ENCODE measurements around the gene CDH4. TPM values are rescaled to one million over a fixed set of nuclear protein-coding genes. Genes with fewer than 3 reads are reported as not detected.

The CDH4 gene
- total RNA-seq, 1 donor from 2014 or later, result not detected

- ChIA-PET CTCF (no interaction called here), POLR2A (no interaction called here)
- no peaks in the 10 kb centered on the region for H3K36me3 Mint-ChIP-seq (ENCODE audit: low read depth)
- H3K4me3 Mint-ChIP-seq, result no peak overlapping the region
- no peak for DNase-seq
- peaks cover 2% of the 10 kb centered on the region for H3K9me3 Mint-ChIP-seq
- no peak for ATAC-seq (ENCODE audit: low read depth)
- no peaks in the 10 kb centered on the region for H3K4me1 Mint-ChIP-seq
- TF ChIP-seq, protein P1, sequence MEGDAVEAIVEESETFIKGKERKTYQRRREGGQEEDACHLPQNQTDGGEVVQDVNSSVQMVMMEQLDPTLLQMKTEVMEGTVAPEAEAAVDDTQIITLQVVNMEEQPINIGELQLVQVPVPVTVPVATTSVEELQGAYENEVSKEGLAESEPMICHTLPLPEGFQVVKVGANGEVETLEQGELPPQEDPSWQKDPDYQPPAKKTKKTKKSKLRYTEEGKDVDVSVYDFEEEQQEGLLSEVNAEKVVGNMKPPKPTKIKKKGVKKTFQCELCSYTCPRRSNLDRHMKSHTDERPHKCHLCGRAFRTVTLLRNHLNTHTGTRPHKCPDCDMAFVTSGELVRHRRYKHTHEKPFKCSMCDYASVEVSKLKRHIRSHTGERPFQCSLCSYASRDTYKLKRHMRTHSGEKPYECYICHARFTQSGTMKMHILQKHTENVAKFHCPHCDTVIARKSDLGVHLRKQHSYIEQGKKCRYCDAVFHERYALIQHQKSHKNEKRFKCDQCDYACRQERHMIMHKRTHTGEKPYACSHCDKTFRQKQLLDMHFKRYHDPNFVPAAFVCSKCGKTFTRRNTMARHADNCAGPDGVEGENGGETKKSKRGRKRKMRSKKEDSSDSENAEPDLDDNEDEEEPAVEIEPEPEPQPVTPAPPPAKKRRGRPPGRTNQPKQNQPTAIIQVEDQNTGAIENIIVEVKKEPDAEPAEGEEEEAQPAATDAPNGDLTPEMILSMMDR (IDR thresholded peaks at IDR 0.05), result no peak
- no peak overlapping the region for H3K27ac Mint-ChIP-seq
- no peaks in the 10 kb centered on the region for H3K27me3 Mint-ChIP-seq
- intact Hi-C loops (cut with micrococcal nuclease), result no loop called here
Observed at GRCh38 chr20:61755971-61756845, 504.1 kb downstream of the CDH4 start.

GRCh38 chr20:61756966-61757677, 505.1 kb downstream of the CDH4 start:
- ATAC-seq (ENCODE audit: low read depth), result no peak
- CTCF ChIA-PET, result no interaction called here
- H3K36me3 Mint-ChIP-seq (ENCODE audit: low read depth), result no peaks in the 10 kb centered on the region

DNA sequence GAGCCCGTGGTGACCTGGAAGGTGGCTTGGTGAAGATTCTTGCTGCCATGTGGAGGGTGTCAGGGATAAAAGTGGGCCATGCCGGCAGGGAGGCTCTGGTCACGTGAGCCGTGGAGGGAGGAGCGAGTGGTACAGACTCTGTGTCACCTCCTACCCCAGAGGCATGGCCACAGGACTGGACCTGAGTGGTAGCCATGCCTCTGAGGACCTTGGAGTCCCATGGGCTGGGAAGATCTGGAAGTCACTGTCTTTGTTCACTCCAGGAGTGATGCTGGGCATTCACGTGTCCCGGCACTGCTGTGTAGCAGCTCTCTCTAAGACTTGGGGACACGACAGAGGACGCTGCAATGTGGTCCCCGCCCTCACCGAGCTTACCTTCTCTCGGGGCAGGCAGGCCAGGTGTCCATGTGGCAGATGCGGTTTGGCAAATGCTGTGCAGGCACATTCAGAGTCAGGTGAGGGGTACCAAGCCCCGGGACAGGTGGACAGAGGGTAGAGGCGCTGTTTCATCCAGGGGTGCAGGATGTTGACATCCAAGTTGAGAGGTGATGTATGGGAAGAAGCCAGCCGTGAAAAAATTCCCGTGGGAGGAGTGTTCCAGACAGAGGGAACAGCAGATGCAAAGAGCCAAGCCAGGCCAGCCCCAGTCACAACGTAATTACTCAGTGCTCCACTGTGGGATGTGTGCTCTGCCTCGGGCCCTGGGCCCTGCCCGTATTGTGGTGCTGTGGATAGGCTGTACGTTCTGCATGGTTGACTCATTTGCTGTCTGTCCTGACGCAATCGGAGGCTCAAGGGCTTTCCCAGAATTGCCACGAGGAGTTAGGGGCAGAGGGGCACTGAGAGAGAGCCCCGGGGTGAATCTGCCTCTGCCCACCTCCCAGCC, 505.9 kb downstream of the CDH4 start:
- intact Hi-C loops (cut with micrococcal nuclease), result no loop called here
- H3K4me1 Mint-ChIP-seq, result no peaks in the 10 kb centered on the region
- ATAC-seq (ENCODE audit: low read depth), result no peak

More at GRCh38 chr20:61756966-61757677, 505.1 kb downstream of the CDH4 start:
- no peaks in the 10 kb centered on the region for H3K27me3 Mint-ChIP-seq
- peaks cover 2% of the 10 kb centered on the region for H3K9me3 Mint-ChIP-seq
- TF ChIP-seq, protein P1 (IDR thresholded peaks at IDR 0.05), result no peak
- DNase-seq, result no peak
- POLR2A ChIA-PET, result no interaction called here
- H3K27ac Mint-ChIP-seq, result no peak overlapping the region
- intact Hi-C loops (cut with micrococcal nuclease), result no loop called here
- H3K4me3 Mint-ChIP-seq, result no peak overlapping the region
- no peaks in the 10 kb centered on the region for H3K4me1 Mint-ChIP-seq

GRCh38 chr20:61758564-61759200, 506.6 kb downstream of the CDH4 start:
- no peak for DNase-seq
- TF ChIP-seq, protein P1 (IDR thresholded peaks at IDR 0.05), result no peak
- no peak overlapping the region for H3K27ac Mint-ChIP-seq
- no peaks in the 10 kb centered on the region for H3K27me3 Mint-ChIP-seq
- ChIA-PET POLR2A (no interaction called here), CTCF (no interaction called here)
- H3K4me3 Mint-ChIP-seq, result no peak overlapping the region
- no peaks in the 10 kb centered on the region for H3K9me3 Mint-ChIP-seq
- no peaks in the 10 kb centered on the region for H3K4me1 Mint-ChIP-seq
- ATAC-seq (ENCODE audit: low read depth), result no peak
- no peaks in the 10 kb centered on the region for H3K36me3 Mint-ChIP-seq (ENCODE audit: low read depth)
- intact Hi-C loops (cut with micrococcal nuclease), result no loop called here

More for the DNA sequence above, 505.9 kb downstream of the CDH4 start:
- DNase-seq, result no peak
- Mint-ChIP-seq H3K27me3 (no peaks in the 10 kb centered on the region), H3K4me3 (no peak overlapping the region), H3K36me3 (ENCODE audit: low read depth) (no peaks in the 10 kb centered on the region), H3K9me3 (no peaks in the 10 kb centered on the region), H3K27ac (no peak overlapping the region)
- CTCF ChIA-PET, result no interaction called here
- TF ChIP-seq, protein P1 (IDR thresholded peaks at IDR 0.05), result no peak
- POLR2A ChIA-PET, result no interaction called here

Measured in activated B cell treated with CpG ODN at 0.5 μM for 24 hours (primary cell).